OCI-LY1 (cell line): Measurements from ENCODE around the gene RPUSD4.

Experiments used
- H2AFZ ChIP-seq: fragments of 200-600 bp; sonication (generic), shearing (Covaris generic); 2 replicates; pipeline ENCODE4 v1.6.0; 2014; ENCODE audit warnings: antibody characterized with exemption, mild to moderate bottlenecking, low read length
- H3F3A ChIP-seq: fragments of 200-600 bp; sonication (generic), shearing (Covaris generic); 2 replicates; pipeline ENCODE4 v1.6.0; 2014; ENCODE audit warnings: mild to moderate bottlenecking, antibody characterized with exemption, low read length, moderate library complexity; ENCODE audit not compliant: insufficient read depth
- H3K27ac ChIP-seq: fragments of 200-600 bp; sonication (generic); 2 replicates; pipeline ENCODE4 v1.5.1; 2014; ENCODE audit warnings: low read length, mixed run types, mild to moderate bottlenecking, low read depth; ENCODE audit not compliant: poor library complexity, severe bottlenecking
- H3K27me3 ChIP-seq: fragments of 200-600 bp; sonication (generic); 2 replicates; pipeline ENCODE4 v1.6.0; 2014; ENCODE audit warnings: antibody characterized with exemption, mild to moderate bottlenecking, low read length, moderate library complexity; ENCODE audit not compliant: insufficient read depth
- H3K36me3 ChIP-seq: fragments of 200-600 bp; sonication (generic); 2 replicates; pipeline ENCODE4 v1.6.1; 2014; ENCODE audit warnings: mild to moderate bottlenecking, antibody characterized with exemption, low read length, moderate library complexity, mixed read lengths; ENCODE audit not compliant: insufficient read depth
- H3K4me1 ChIP-seq: fragments of 200-600 bp; sonication (generic); 2 replicates; pipeline ENCODE4 v1.5.1; 2014; ENCODE audit warnings: mild to moderate bottlenecking, low read length, moderate library complexity; ENCODE audit not compliant: insufficient read depth, severe bottlenecking
- H3K4me2 ChIP-seq: fragments of 200-600 bp; sonication (generic), shearing (Covaris generic); 2 replicates; pipeline ENCODE4 v1.6.1; 2014; ENCODE audit warnings: low read length
- H3K4me3 ChIP-seq: fragments of 200-600 bp; sonication (generic); 2 replicates; pipeline ENCODE4 v1.5.1; 2014; ENCODE audit warnings: low read length, low read depth, mild to moderate bottlenecking, mixed read lengths; ENCODE audit not compliant: poor library complexity, severe bottlenecking
- H3K79me2 ChIP-seq: fragments of 200-600 bp; shearing (Covaris generic); 2 replicates; pipeline ENCODE4 v1.6.1; 2016; ENCODE audit warnings: mixed run types, low read length, mixed read lengths; ENCODE audit not compliant: insufficient read depth
- H3K9ac ChIP-seq: fragments of 200-600 bp; sonication (generic), shearing (Covaris generic); 2 replicates; pipeline ENCODE4 v1.6.1; 2014; ENCODE audit warnings: mild to moderate bottlenecking, low read length, mixed read lengths
- H3K9me2 ChIP-seq: fragments of 200-600 bp; sonication (generic), shearing (Covaris generic); 2 replicates; pipeline ENCODE4 v1.6.1; 2014; ENCODE audit warnings: low read depth, mild to moderate bottlenecking, low read length, mixed read lengths
- H3K9me3 ChIP-seq: fragments of 200-600 bp; shearing (Covaris generic); 2 replicates; pipeline ENCODE4 v1.6.1; 2014; ENCODE audit warnings: low read length, mixed read lengths
- H4K20me1 ChIP-seq: fragments of 200-600 bp; sonication (generic), shearing (Covaris generic); 2 replicates; pipeline ENCODE4 v1.6.0; 2016; ENCODE audit warnings: mild to moderate bottlenecking, low read length; ENCODE audit not compliant: insufficient read depth
- EZH2 ChIP-seq: fragments of 200-600 bp; sonication (generic), shearing (Covaris generic); IDR thresholded peaks from 2 replicates; pipeline ENCODE4 v1.8.0; 2017; ENCODE audit warnings: borderline replicate concordance, mixed run types, mild to moderate bottlenecking, antibody characterized with exemption, low read length, moderate library complexity, mixed read lengths
- TF ChIP-seq, protein P1 (sequence below): fragments of 200-600 bp; sonication (generic), shearing (Covaris generic); IDR thresholded peaks from 2 replicates; pipeline ENCODE4 v1.5.1; 2017; ENCODE audit warnings: mild to moderate bottlenecking, antibody characterized with exemption, low read length, moderate library complexity, mixed read lengths

Gene RPUSD4

DNA sequence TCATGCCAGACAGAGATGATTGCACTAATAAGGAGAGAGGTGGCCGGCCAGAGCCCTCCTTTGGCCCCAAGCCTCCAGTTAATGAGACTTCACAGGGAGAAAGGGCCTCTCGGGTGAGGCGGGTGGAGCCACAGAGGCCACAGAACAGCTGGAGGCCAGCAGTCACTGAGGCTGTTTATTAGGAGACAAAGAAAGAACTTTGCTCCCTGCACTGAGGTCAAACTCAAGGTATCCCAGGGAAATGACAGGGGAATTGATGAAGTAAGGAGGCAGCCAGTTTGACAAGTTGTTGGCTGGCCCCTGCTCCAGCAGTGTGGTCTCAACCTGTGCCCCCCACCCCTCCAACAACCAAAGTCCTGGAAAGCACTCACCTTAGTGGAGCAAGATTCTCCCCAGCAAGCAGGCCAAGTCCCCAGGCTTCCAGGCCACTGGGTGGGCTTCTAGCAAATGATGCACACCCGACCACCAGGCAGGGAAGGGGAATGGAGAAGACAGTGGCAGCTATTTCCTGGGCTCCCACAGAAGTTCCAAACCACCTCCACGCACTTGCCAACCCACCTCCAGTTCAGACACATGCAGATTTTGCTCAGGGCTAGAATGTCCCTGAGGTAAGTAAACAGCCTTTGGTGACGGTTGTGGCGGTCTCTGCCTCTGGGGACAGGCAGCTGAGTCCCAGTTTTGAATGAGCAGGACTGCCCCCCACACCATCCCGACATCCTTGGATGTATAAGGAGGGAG lies 53.2 kb downstream of the RPUSD4 start:
- H2AFZ ChIP-seq: no peak overlapping the region
- TF ChIP-seq, protein P1, sequence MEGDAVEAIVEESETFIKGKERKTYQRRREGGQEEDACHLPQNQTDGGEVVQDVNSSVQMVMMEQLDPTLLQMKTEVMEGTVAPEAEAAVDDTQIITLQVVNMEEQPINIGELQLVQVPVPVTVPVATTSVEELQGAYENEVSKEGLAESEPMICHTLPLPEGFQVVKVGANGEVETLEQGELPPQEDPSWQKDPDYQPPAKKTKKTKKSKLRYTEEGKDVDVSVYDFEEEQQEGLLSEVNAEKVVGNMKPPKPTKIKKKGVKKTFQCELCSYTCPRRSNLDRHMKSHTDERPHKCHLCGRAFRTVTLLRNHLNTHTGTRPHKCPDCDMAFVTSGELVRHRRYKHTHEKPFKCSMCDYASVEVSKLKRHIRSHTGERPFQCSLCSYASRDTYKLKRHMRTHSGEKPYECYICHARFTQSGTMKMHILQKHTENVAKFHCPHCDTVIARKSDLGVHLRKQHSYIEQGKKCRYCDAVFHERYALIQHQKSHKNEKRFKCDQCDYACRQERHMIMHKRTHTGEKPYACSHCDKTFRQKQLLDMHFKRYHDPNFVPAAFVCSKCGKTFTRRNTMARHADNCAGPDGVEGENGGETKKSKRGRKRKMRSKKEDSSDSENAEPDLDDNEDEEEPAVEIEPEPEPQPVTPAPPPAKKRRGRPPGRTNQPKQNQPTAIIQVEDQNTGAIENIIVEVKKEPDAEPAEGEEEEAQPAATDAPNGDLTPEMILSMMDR: no peak
- TF ChIP-seq EZH2: no peak
- H3K9ac ChIP-seq: no peak overlapping the region
- no peaks in the 10 kb centered on the region for H3K9me2 ChIP-seq
- no peak overlapping the region for H3K27ac ChIP-seq
- H3K4me1 ChIP-seq: no peaks in the 10 kb centered on the region
- no peaks in the 10 kb centered on the region for H3K79me2 ChIP-seq
- H3K9me3 ChIP-seq: no peaks in the 10 kb centered on the region
- H3K27me3 ChIP-seq: no peaks in the 10 kb centered on the region
- H3F3A ChIP-seq: no peaks in the 10 kb centered on the region
- no peak overlapping the region for H3K4me2 ChIP-seq
- no peaks in the 10 kb centered on the region for H4K20me1 ChIP-seq
- no peaks in the 10 kb centered on the region for H3K36me3 ChIP-seq
- no peak overlapping the region for H3K4me3 ChIP-seq

- H3K9me3 ChIP-seq: no peaks in the 10 kb centered on the region
- H3K9ac ChIP-seq: no peak overlapping the region
- no peaks in the 10 kb centered on the region for H3F3A ChIP-seq
- H2AFZ ChIP-seq: no peak overlapping the region
- no peaks in the 10 kb centered on the region for H4K20me1 ChIP-seq
- no peak overlapping the region for H3K27ac ChIP-seq
- no peak overlapping the region for H3K4me3 ChIP-seq
- H3K4me2 ChIP-seq: no peak overlapping the region
- H3K36me3 ChIP-seq: no peaks in the 10 kb centered on the region
- H3K4me1 ChIP-seq: no peaks in the 10 kb centered on the region
- no peak for TF ChIP-seq EZH2
- TF ChIP-seq, protein P1: no peak
- no peaks in the 10 kb centered on the region for H3K27me3 ChIP-seq
- H3K79me2 ChIP-seq: no peaks in the 10 kb centered on the region
- H3K9me2 ChIP-seq: no peaks in the 10 kb centered on the region
These were observed 54.0 kb downstream of the RPUSD4 start for GRCh38 chr11:126157326-126158030.

DNA sequence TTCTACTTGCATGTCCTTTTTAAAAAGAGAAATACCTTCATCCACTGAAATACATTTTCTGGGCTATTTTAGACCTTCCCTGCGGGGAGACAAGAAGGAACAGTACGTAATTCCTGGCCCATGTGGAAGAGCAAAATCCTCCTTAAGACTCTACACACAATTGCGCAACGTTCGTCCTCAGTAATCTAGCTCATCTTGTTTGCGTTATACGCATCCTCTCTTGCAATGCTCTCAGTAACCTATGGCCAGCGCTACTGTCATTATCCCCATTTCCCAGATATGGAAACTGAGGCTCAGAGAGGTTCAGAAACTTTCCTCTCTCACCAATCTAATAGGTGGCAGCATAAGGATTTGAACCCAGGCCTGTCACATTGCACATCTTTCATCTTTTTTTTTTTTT lies 54.6 kb downstream of the RPUSD4 start:
- no peaks in the 10 kb centered on the region for H3K79me2 ChIP-seq
- no peak for TF ChIP-seq EZH2
- TF ChIP-seq, protein P1: no peak
- no peak overlapping the region for H3K4me3 ChIP-seq
- H3K36me3 ChIP-seq: no peaks in the 10 kb centered on the region
- no peaks in the 10 kb centered on the region for H3K27me3 ChIP-seq
- no peaks in the 10 kb centered on the region for H3F3A ChIP-seq
- H3K9ac ChIP-seq: no peak overlapping the region
- no peaks in the 10 kb centered on the region for H3K9me3 ChIP-seq
- no peak overlapping the region for H3K4me2 ChIP-seq
- H2AFZ ChIP-seq: no peak overlapping the region
- H3K4me1 ChIP-seq: no peaks in the 10 kb centered on the region
- H4K20me1 ChIP-seq: no peaks in the 10 kb centered on the region
- no peak overlapping the region for H3K27ac ChIP-seq
- H3K9me2 ChIP-seq: no peaks in the 10 kb centered on the region
